Ishikawa (cell line): ENCODE results near the gene ENOX1.

Experiments used
- CEBPB ChIP-seq: IDR thresholded peaks from 2 replicates; pipeline ENCODE4 v1.6.1; 2012
- CREB1 ChIP-seq: IDR thresholded peaks from 2 replicates; pipeline ENCODE4 v1.6.1; 2012; ENCODE audit warnings: low read depth
- FOXM1 ChIP-seq: IDR thresholded peaks from 2 replicates; pipeline ENCODE4 v1.6.1; 2012; ENCODE audit warnings: low read depth, borderline replicate concordance
- TEAD4 ChIP-seq: IDR thresholded peaks from 2 replicates; pipeline ENCODE4 v1.6.1; 2012

DNA sequence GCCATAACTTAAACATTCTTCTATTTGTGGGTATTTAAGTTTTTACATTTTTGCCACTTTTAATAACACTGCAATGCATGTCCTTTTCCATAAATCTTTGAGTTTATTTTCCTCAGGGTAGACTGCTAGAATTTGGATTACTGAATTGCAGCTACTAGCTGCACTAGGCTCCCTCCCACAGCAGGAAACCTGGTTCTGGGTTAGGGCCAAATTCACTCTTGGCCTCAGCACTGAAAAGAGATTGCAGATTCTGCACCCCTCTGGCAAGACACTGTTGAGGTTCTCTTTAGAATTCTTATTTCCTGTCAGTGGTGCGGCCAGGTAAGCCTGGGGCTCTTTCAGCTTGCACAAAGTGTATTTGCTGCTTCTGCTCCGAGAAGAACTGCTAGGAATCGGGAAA is 155.7 kb downstream of the ENOX1 start:
- TF ChIP-seq TEAD4 (no peak), FOXM1 (no peak), CREB1 (no peak), CEBPB (no peak)
